ENCODE measurements around the gene WWP2. TPM values are rescaled to one million over a fixed set of nuclear protein-coding genes. Genes with fewer than 3 reads are reported as not detected.

The WWP2 gene
- total RNA-seq = 43.6 and 71.5 TPM in 2 replicates

DNA sequence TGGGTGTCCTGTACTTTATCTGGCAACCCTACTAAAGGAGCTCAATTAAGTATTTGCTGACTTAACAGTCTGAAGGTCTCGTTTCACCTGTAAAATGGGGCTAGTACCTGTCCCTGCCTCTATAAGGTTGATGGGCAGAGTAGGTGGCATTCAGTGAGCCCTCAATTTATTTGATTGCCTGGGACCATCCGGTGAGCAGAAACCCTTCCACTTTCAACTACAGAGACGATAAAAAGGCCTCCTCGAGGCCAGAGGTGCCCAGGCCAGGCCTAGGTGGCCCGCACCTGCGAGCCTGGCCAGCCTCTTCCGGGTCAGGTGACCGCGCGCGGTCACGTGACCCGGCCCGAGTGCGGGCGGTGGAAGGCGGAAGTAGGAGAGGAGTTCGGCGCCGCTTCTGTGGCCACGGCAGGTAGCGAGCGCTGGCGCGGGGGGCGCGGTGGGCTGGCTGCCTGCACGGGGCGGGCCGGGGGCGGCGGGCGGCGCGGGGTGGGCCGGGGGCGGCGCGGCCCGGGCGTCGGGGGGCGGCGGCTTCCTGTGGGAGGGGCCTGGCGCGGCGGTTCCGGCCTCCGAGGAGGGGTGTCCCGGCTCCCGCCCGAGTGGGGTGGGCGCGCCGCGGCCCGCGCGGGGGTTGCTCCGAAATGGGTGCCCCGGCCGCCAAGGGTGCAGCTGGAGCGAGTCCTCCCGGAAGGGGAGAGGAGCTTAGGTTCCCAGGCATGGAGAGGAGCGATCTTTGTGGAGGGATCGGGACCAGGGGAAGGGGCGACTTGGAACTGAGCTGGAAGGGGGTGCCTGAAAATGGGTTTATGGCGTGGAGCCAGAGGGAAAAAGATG, at the start of gene WWP2:
Gene WWP2, plus strand, starts transcription at position 350 of the 831 bp plus-strand sequence. CDS start 24,679 bp downstream, outside the sequence.

DNA sequence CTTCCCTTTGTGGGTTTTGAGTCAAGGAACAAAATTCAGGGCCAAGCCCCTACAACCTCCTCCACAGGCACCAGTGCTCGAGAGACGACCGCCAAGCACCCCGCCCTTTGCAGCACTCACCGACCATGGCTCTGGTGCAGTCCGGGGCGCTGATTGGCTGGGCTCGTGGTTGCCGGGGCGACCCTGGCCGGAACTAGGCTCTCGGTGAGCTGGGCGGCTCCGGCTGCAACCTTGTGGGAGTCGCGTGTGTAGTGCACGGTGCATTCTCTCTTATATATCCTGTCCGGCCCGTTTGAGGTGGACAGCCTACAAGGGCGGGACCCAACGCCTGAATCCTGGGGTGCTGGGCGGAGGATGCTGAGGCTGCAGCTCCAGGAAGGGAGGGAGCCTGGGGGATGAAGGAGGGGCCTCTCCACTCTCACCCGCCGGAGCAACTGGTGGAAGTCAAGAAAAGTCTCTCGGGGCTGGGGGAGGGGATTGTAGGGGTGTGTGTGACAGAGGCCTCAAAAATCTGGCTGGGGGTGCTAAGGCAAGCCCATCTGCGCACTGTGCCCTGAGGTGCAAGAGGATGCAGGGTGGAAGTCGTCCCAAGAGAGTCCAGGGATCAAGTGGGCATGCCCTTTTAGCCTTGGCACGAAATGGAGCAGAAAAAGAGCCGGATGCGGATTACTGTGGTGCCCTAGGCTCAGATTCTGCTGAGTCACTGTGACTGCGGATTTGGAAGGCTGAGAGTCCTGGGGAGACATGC, 35.6 kb upstream of the WWP2 start, which contains the start of gene NQO1:
Gene NQO1, minus strand, starts transcription at position 248 of the 748 bp plus-strand sequence. Its CDS starts 121 bp downstream, at position 127.

DNA sequence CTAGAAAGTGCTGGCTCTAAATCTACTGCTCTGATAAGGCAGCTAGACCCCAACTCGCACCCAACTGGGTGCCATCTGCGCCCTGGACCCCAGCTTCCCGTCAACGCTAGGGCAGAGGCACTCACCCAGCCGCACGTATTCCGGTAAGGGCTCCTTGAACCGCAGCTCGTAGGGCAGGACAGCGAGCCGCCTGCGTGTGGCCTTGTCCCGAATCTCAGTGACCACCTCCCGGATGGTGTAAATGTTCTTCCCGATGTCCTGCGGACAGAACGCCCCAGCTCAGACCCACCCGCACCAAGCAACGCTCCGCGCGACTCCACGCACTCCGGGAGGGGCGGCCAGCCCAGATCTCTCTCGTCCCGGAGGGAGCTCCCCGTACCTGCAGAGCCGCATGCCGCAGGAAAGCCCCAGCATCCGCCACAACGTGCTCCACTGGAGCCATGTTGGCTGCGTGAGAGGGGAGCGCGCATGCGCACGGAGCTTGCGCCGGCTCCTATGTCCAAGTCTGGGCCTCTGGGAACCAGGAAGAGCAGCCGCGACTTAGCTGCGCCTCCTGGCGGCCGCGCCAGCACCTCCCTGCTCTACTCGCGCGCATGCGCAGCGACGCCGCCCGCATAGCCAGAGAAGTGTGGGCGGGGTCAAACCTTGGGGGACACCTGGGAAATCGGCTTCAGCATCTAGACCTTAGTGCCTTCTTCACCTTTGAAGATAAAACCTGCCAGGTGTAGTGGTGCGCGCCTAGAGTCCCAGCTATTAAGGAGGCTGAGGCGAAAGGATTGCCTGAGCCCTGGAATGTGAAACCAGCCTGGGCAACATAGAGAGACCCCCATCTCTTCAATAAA, 7.4 kb upstream of the WWP2 start, which contains the start of gene NOB1:
Gene NOB1, minus strand, starts transcription at position 458 of the 842 bp plus-strand sequence. Its CDS starts 16 bp downstream, at position 442.

DNA sequence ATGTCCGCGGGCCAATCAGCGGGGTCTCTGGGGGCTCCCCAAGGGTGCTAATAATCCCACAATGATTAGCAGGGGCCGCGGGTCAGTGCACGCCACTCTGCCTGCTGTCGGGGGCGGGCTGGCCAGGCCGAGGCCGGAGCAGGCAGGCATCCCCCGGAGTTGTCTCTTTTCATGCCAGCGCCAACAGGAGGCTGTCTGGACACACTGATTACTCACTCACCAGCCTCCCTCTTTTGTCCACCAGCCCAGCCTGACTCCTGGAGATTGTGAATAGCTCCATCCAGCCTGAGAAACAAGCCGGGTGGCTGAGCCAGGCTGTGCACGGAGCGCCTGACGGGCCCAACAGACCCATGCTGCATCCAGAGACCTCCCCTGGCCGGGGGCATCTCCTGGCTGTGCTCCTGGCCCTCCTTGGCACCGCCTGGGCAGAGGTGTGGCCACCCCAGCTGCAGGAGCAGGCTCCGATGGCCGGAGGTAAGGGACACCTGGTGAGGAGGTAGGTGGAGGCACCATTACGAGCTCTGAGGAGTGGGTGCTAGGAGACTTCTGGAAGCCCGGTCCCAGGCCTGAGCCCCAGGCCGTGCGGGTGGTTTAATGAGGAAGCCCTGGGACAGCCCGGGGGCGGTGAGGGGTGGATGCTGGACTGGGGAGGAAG, 189.0 kb downstream of the WWP2 start, which contains the start of gene CLEC18A:
Gene CLEC18A, plus strand, starts transcription at position 318 of the 655 bp plus-strand sequence. Its CDS starts 33 bp downstream, at position 351.

Small RNA genes lying within 50 kb of the gene (small RNA-seq; reads per million reads assigned to genes)
- gene AC026468.1 (not detected), gene MIR140 (9,978 reads per million, percentile 100 among the genes with 10 or more reads in this experiment), gene RF00091 (not detected)

Other genes with a start within 250 kb of the WWP2 start
- 40.1 and 47.8 TPM in 2 replicates for gene NFAT5, start 196.4 kb upstream of the WWP2 start, total RNA-seq
- 889 and 1,000 TPM in 2 replicates for gene NQO1, start 35.8 kb upstream of the WWP2 start, total RNA-seq
- 33.5 and 43.6 TPM in 2 replicates for gene NOB1, start 7.4 kb upstream of the WWP2 start, total RNA-seq
- gene CLEC18A, start 189.0 kb downstream of the WWP2 start, total RNA-seq = 0.65 and 0.86 TPM in 2 replicates

All from articular chondrocyte of knee joint (primary cell).